Brain microvascular endothelial cell (primary cell): ENCODE measurements around the gene SPEG.

Experiments used
- DNase-seq: peaks from one replicate; pipeline ENCODE4 v3.0.0-alpha.2; 2020
- H3K27ac ChIP-seq: fragments of 250-450 bp; sonication (Bioruptor Pico); 2 replicates; pipeline ENCODE4 v1.5.1; 2020; ENCODE audit warnings: mild to moderate bottlenecking, moderate library complexity
- H3K27me3 ChIP-seq: fragments of 250-450 bp; sonication (Bioruptor Pico); replicated peaks from 2 replicates; pipeline ENCODE4 v1.5.1; 2020; ENCODE audit warnings: mild to moderate bottlenecking
- H3K36me3 ChIP-seq: fragments of 250-450 bp; sonication (Bioruptor Pico); replicated peaks from 2 replicates; pipeline ENCODE4 v1.5.1; 2020; ENCODE audit warnings: mild to moderate bottlenecking
- H3K4me3 ChIP-seq: 2 replicates; pipeline ENCODE4 v1.5.1; 2011; ENCODE audit warnings: low read depth, mild to moderate bottlenecking, control low read depth, low read length, moderate library complexity
- in situ Hi-C: cut with HindIII; loops from 2 replicates; pipeline ENCODE4 v1.10.0; 2017; ENCODE audit warnings: low sequenced_read_pairs, low pct_ligation_motif_present
- TF ChIP-seq, protein P1 (sequence below): IDR thresholded peaks from 2 replicates; pipeline ENCODE4 v1.5.1; 2011; ENCODE audit warnings: low read depth, mild to moderate bottlenecking, moderate library complexity, low read length, control low read depth, inconsistent platforms; ENCODE audit errors: missing control alignments

Gene SPEG

DNA sequence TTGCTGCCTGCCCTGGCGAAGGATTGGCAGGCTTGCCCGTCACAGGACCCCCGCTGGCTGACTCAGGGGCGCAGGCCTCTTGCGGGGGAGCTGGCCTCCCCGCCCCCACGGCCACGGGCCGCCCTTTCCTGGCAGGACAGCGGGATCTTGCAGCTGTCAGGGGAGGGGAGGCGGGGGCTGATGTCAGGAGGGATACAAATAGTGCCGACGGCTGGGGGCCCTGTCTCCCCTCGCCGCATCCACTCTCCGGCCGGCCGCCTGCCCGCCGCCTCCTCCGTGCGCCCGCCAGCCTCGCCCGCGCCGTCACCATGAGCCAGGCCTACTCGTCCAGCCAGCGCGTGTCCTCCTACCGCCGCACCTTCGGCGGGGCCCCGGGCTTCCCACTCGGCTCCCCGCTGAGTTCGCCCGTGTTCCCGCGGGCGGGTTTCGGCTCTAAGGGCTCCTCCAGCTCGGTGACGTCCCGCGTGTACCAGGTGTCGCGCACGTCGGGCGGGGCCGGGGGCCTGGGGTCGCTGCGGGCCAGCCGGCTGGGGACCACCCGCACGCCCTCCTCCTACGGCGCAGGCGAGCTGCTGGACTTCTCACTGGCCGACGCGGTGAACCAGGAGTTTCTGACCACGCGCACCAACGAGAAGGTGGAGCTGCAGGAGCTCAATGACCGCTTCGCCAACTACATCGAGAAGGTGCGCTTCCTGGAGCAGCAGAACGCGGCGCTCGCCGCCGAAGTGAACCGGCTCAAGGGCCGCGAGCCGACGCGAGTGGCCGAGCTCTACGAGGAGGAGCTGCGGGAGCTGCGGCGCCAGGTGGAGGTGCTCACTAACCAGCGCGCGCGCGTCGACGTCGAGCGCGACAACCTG lies 16.3 kb upstream of the SPEG start, which contains the start of gene DES:
DES (plus strand) TSS at position 223 of the 857 bp plus-strand sequence; CDS start at position 309, 86 bp downstream.
- DNase-seq: no peak
- peak within 1 kb of the TSS; percentile 3 for H3K4me3 ChIP-seq
- in situ Hi-C loops: no loop called here
- no peaks in the 10 kb centered on the region for H3K36me3 ChIP-seq
- TF ChIP-seq, protein P1, sequence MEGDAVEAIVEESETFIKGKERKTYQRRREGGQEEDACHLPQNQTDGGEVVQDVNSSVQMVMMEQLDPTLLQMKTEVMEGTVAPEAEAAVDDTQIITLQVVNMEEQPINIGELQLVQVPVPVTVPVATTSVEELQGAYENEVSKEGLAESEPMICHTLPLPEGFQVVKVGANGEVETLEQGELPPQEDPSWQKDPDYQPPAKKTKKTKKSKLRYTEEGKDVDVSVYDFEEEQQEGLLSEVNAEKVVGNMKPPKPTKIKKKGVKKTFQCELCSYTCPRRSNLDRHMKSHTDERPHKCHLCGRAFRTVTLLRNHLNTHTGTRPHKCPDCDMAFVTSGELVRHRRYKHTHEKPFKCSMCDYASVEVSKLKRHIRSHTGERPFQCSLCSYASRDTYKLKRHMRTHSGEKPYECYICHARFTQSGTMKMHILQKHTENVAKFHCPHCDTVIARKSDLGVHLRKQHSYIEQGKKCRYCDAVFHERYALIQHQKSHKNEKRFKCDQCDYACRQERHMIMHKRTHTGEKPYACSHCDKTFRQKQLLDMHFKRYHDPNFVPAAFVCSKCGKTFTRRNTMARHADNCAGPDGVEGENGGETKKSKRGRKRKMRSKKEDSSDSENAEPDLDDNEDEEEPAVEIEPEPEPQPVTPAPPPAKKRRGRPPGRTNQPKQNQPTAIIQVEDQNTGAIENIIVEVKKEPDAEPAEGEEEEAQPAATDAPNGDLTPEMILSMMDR: no peak
- H3K27me3 ChIP-seq: peaks cover 8% of the 10 kb centered on the region
- no peak within 1 kb of the TSS for H3K27ac ChIP-seq

DNA sequence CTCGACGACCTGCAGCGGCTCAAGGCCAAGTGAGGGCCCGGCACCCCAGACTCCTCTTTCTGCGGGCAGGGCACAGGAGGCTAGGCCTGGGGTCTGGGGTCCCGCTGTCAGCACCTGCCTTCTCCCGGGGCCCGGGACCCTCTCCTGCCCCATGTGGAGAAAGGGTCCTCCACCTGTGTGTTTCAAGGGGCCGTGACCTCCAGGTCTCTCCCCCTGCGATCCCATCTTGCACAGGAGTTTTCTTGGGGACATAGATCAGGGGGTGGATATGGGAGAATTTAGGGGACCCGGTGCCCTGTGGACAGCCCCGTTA lies 15.7 kb upstream of the SPEG start:
- in situ Hi-C loops: no loop called here
- DNase-seq: no peak
- Histone ChIP-seq H3K27me3 (peaks cover 8% of the 10 kb centered on the region), H3K36me3 (no peaks in the 10 kb centered on the region), H3K27ac (no peak overlapping the region), H3K4me3 (no peak overlapping the region)
- TF ChIP-seq, protein P1: no peak

DNA sequence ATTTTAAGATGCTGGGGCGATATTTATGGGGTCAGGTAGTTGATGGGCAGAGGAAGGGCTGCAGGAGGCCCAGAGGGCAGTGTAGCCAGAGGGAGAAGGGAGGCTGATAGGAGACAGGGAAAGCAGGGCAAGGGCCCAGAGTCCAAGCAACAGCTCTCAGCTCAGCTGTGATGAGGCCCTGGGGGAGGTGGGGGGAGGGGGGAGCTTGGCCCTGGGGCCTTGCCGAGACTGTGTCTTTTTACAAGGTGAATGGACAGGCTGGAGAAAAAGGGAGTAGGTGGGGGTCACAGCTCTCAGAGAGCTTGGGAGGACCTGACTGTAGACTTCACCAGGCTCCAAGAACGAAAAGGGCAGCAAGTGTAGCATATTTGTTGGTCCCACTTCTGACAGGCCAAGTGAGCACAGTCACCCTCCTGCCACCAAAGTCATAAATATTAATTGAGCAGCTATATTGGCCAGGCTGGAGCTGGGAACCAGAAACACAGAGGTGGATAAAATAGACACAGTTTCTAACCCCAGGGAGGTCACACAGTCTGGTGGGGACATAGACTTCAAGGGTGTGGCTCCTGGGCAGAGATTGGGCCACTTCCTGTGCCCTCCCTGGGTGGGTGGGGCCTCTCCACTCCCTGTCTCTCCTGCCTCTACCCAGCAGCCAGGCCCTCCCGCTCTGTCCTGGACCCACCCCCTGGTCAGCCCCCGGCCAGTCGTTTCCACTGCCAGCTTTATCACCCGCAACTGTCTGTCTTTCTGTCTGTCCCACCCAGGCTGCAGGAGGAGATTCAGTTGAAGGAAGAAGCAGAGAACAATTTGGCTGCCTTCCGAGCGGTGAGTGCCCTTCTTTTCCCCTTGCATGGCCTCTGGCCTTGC lies 15.1 kb upstream of the SPEG start:
- no peaks in the 10 kb centered on the region for H3K36me3 ChIP-seq
- DNase-seq: no peak
- in situ Hi-C loops: no loop called here
- TF ChIP-seq, protein P1: no peak
- H3K4me3 ChIP-seq: no peak overlapping the region
- H3K27me3 ChIP-seq: peaks cover 8% of the 10 kb centered on the region
- H3K27ac ChIP-seq: no peak overlapping the region

DNA sequence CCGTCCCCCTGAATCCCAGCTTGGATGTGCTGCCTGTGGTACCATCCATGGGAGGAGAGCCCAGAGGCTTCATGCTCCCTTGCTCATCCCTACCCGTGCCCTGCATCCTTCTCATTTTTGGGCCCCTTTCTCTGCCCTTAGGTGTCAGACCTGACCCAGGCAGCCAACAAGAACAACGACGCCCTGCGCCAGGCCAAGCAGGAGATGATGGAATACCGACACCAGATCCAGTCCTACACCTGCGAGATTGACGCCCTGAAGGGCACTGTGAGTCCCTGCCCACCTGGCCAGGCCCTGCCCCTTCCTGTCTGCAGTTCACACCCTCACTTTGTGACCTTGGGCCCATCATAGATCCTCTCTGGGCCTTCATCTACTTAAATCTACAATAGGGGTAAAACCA lies 14.0 kb upstream of the SPEG start:
- no peak for DNase-seq
- Histone ChIP-seq H3K4me3 (no peak overlapping the region), H3K27ac (no peak overlapping the region), H3K36me3 (no peaks in the 10 kb centered on the region), H3K27me3 (peaks cover 8% of the 10 kb centered on the region)
- in situ Hi-C loops: no loop called here
- TF ChIP-seq, protein P1: no peak

DNA sequence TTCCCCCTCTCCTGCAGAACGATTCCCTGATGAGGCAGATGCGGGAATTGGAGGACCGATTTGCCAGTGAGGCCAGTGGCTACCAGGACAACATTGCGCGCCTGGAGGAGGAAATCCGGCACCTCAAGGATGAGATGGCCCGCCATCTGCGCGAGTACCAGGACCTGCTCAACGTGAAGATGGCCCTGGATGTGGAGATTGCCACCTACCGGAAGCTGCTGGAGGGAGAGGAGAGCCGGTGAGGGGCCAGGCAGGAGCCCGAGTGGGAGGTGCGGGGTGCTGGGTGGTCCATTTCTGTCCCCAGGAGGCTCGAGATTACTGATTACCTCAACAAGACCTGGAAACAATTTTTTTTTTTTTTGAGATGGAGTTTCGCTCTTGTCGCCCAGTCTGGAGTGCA lies 13.3 kb upstream of the SPEG start:
- no peak overlapping the region for H3K4me3 ChIP-seq
- H3K36me3 ChIP-seq: no peaks in the 10 kb centered on the region
- TF ChIP-seq, protein P1: no peak
- H3K27me3 ChIP-seq: peaks cover 8% of the 10 kb centered on the region
- no peak overlapping the region for H3K27ac ChIP-seq
- no peak for DNase-seq
- in situ Hi-C loops: no loop called here
